ENCODE measurements around the gene ACD. TPM values are rescaled to one million over a fixed set of nuclear protein-coding genes. Genes with fewer than 3 reads are reported as not detected.

The ACD gene
- total RNA-seq, 1 donor from 2014 or later = 31.6 TPM

GRCh38 chr16:67663877-67664222 lies 3.8 kb upstream of the ACD start:
- Mint-ChIP-seq H3K27ac (peak overlapping the region; percentile 67), H3K4me3 (peak overlapping the region; percentile 68), H3K9me3 (no peaks in the 10 kb centered on the region), H3K27me3 (no peaks in the 10 kb centered on the region), H3K36me3 (no peaks in the 10 kb centered on the region), H3K4me1 (ENCODE audit: unreplicated experiment) (peaks cover 8% of the 10 kb centered on the region)
- no peak for DNase-seq (ENCODE audit: extremely low spot score, unreplicated experiment)
- no peak for TF ChIP-seq CTCF (conservative IDR thresholded peaks at IDR 0.05)

GRCh38 chr16:67663151-67663876 lies 3.3 kb upstream of the ACD start:
- H3K4me3 Mint-ChIP-seq = peak overlapping the region; percentile 55
- peak; percentile 50 for TF ChIP-seq CTCF (conservative IDR thresholded peaks at IDR 0.05)
- H3K4me1 Mint-ChIP-seq (ENCODE audit: unreplicated experiment) = peaks cover 8% of the 10 kb centered on the region
- no peaks in the 10 kb centered on the region for H3K9me3 Mint-ChIP-seq
- H3K27me3 Mint-ChIP-seq = no peaks in the 10 kb centered on the region
- H3K27ac Mint-ChIP-seq = no peak overlapping the region
- DNase-seq (ENCODE audit: extremely low spot score, unreplicated experiment) = no peak
- no peaks in the 10 kb centered on the region for H3K36me3 Mint-ChIP-seq

- Mint-ChIP-seq H3K9me3 (no peaks in the 10 kb centered on the region), H3K36me3 (no peaks in the 10 kb centered on the region), H3K27me3 (no peaks in the 10 kb centered on the region), H3K4me1 (ENCODE audit: unreplicated experiment) (peaks cover 8% of the 10 kb centered on the region), H3K27ac (no peak overlapping the region), H3K4me3 (no peak overlapping the region)
- no peak for DNase-seq (ENCODE audit: extremely low spot score, unreplicated experiment)
- TF ChIP-seq CTCF (conservative IDR thresholded peaks at IDR 0.05) = no peak
Measured at GRCh38 chr16:67662653-67663010, 2.6 kb upstream of the ACD start.

GRCh38 chr16:67661886-67662652 lies 2.0 kb upstream of the ACD start:
- no peak for TF ChIP-seq CTCF (conservative IDR thresholded peaks at IDR 0.05)
- H3K27ac Mint-ChIP-seq = peak overlapping the region; percentile 26
- no peaks in the 10 kb centered on the region for H3K36me3 Mint-ChIP-seq
- no peak for DNase-seq (ENCODE audit: extremely low spot score, unreplicated experiment)
- H3K9me3 Mint-ChIP-seq = no peaks in the 10 kb centered on the region
- H3K4me1 Mint-ChIP-seq (ENCODE audit: unreplicated experiment) = peaks cover 8% of the 10 kb centered on the region
- H3K4me3 Mint-ChIP-seq = no peak overlapping the region
- H3K27me3 Mint-ChIP-seq = no peaks in the 10 kb centered on the region

- no peak for TF ChIP-seq CTCF (conservative IDR thresholded peaks at IDR 0.05)
- no peaks in the 10 kb centered on the region for H3K36me3 Mint-ChIP-seq
- H3K4me3 Mint-ChIP-seq = peak overlapping the region; percentile 92
- H3K27ac Mint-ChIP-seq = peak overlapping the region; percentile 95
- no peaks in the 10 kb centered on the region for H3K9me3 Mint-ChIP-seq
- DNase-seq (ENCODE audit: extremely low spot score, unreplicated experiment) = no peak
- peaks cover 8% of the 10 kb centered on the region for H3K4me1 Mint-ChIP-seq (ENCODE audit: unreplicated experiment)
- H3K27me3 Mint-ChIP-seq = no peaks in the 10 kb centered on the region
Measured at GRCh38 chr16:67661101-67661761, 1.2 kb upstream of the ACD start.
